ENCODE results near the gene FBL. TPM values are rescaled to one million over a fixed set of nuclear protein-coding genes. Genes with fewer than 3 reads are reported as not detected.
"Not testable (repeated sequence)": the region's sequence is repeated elsewhere in the genome, so short reads cannot be mapped to it uniquely, and the experiment has no call there.

FBL gene
- polyA plus RNA-seq (ENCODE audit: insufficient read length in 12 of 12) = 100 to 1,000 TPM in 11 of 12 donors, not detected in 1; 213 to 300 (median 229) TPM
- long read RNA-seq, donor 1, transcript FBL-201 (9 exons, 1,160 nt) = major isoform, 54 of 118 reads
- long read RNA-seq, donor 1, partial matches to known transcripts = 50 of 118 reads
- long read RNA-seq, donor 1, other reads (novel, unspliced or antisense) = 12 of 118 reads
- long read RNA-seq, donor 2, transcript FBL-201 (9 exons, 1,160 nt) = major isoform, 59 of 113 reads
- long read RNA-seq, donor 2, partial matches to known transcripts = 42 of 113 reads
- long read RNA-seq, donor 2, other reads (novel, unspliced or antisense) = 9 of 113 reads
- long read RNA-seq, donor 3, transcript FBL-201 (9 exons, 1,160 nt) = major isoform, 32 of 39 reads
- long read RNA-seq, donor 3, partial matches to known transcripts = 0 of 39 reads
- long read RNA-seq, donor 3, other reads (novel, unspliced or antisense) = 6 of 39 reads
- long read RNA-seq, donor 4, transcript FBL-201 (9 exons, 1,160 nt) = major isoform, 13 of 24 reads
- long read RNA-seq, donor 4, partial matches to known transcripts = 6 of 24 reads
- long read RNA-seq, donor 4, other reads (novel, unspliced or antisense) = 5 of 24 reads
- long read RNA-seq, donor 5, transcript FBL-201 (9 exons, 1,160 nt) = major isoform, 58 of 115 reads
- long read RNA-seq, donor 5, partial matches to known transcripts = 41 of 115 reads
- long read RNA-seq, donor 5, other reads (novel, unspliced or antisense) = 14 of 115 reads
- long read RNA-seq, donor 6, transcript FBL-201 (9 exons, 1,160 nt) = major isoform, 32 of 48 reads
- long read RNA-seq, donor 6, partial matches to known transcripts = 13 of 48 reads
- long read RNA-seq, donor 6, other reads (novel, unspliced or antisense) = 0 of 48 reads
- long read RNA-seq, donor 7, transcript FBL-201 (9 exons, 1,160 nt) = major isoform, 16 of 25 reads
- long read RNA-seq, donor 7, partial matches to known transcripts = 7 of 25 reads
- long read RNA-seq, donor 7, other reads (novel, unspliced or antisense) = 0 of 25 reads
- long read RNA-seq, donor 8, transcript FBL-201 (9 exons, 1,160 nt) = major isoform, 59 of 79 reads
- long read RNA-seq, donor 8, partial matches to known transcripts = 13 of 79 reads
- long read RNA-seq, donor 8, other reads (novel, unspliced or antisense) = 7 of 79 reads
- long read RNA-seq, donor 9, transcript FBL-201 (9 exons, 1,160 nt) = major isoform, 37 of 80 reads
- long read RNA-seq, donor 9, partial matches to known transcripts = 34 of 80 reads
- long read RNA-seq, donor 9, other reads (novel, unspliced or antisense) = 9 of 80 reads
- long read RNA-seq, donor 10, transcript FBL-201 (9 exons, 1,160 nt) = major isoform, 57 of 65 reads
- long read RNA-seq, donor 10, partial matches to known transcripts = 6 of 65 reads
- long read RNA-seq, donor 10, other reads (novel, unspliced or antisense) = 0 of 65 reads
- long read RNA-seq, donor 11, transcript FBL-201 (9 exons, 1,160 nt) = major isoform, 45 of 83 reads
- long read RNA-seq, donor 11, partial matches to known transcripts = 23 of 83 reads
- long read RNA-seq, donor 11, other reads (novel, unspliced or antisense) = 13 of 83 reads

GRCh38 chr19:39845933-39846677, at the start of gene FBL:
Gene FBL (minus strand): TSS chr19:39846379. CDS start chr19:39846300, 79 bp downstream.
- DNase-seq = peak; percentile 95

DNA sequence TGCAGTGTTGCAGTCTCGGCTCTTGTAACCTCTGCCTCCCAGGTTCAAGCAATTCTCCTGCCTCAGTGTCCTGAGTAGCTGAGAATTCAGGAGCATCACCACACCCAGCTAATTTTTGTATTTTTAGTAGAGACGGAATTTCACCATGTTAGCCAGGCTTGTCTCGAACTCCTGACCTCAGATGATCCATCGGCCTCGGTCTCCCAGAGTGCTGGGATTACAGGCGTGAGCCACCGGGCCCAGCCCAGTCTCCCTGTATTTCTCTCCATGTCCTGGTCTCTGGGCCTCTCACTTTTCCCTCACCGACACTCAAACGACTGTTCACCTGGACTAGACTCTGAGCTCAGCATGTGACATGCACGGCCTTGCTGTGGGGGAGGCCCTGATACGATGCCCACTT, 48.9 kb upstream of the FBL start:
- not testable (repeated sequence) for DNase-seq

DNA sequence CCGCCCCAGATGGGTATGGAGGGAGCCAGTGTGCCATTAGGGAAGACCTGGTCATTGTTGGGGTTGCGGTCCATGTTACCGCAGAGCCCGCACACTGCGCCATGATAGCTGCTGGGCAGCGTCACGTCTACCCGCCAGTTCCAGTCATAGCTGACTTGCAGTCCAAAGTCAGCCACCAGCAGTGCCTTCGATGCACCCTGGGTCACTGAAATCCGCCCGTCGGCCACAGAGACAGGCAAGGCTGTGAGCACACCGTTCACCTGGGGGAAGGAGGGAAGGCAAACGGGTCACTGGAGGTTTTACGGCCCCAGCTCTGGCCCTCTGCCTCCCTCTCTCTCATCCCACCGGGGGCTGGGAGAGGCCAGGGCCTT, 48.0 kb upstream of the FBL start:
- not testable (repeated sequence) for DNase-seq

DNA sequence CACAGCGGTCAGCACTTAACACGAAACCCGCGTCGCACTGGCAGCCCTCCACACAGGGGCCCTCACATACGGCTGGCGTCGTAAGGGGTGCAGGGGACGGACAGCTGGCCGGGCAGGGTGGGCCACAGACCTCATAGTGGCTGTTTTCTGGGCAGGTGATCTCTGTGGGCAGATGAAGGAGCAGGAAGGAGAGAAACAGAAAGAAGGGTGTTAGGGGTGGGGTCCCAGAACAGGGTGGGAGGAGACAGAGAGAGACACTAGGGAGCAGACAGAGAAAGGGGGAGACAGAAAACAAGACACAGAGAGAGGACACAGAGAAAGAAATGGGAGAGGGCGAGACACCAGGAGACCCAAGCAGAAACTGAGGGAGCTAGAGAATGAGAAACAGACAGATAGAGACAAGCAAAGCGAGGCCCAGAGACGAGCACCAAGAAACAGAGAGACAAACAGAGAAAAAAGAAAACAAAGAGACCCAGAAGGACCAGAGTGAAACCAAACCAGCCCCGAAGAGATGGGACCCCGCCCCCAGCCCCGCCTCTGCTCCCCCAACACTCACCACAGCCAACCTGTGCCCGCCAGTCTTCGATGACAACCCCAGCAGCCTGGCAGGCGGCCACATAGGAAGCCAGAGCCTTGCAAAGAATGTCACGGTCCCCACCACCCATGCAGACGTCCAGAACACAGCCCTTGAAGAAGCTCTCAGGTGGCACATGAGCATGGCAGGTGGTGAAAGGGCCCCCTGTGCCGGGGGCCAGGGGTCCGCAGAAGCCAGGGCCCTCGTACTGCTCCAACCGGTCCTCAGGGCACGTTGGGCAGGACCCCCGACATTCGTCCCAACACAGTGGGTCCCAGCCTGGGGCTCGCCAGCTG, 47.4 kb upstream of the FBL start:
- not testable (repeated sequence) for DNase-seq

DNA sequence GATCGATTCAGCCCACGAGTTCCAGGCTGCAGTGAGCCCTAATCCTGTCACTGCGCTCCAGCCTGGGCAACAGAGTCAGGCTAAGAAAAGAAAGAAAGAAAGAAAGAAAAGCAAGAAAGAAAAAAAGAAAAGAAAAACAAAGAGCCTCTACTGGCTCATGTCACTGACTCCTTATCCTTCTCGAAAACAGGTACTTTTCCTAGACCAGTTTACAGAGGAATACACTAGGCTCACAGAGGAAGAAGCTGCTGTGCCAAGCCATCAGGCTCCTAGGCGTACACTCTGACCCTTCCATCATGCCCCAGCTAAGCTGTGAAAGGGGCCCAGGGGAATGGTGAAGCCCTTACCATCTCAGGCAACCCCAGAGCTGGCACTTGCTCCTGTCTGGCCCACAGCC, 46.3 kb upstream of the FBL start:
- DNase-seq = not testable (repeated sequence)

- not testable (repeated sequence) for DNase-seq
These were observed 45.7 kb upstream of the FBL start for GRCh38 chr19:39891660-39892505.

DNA sequence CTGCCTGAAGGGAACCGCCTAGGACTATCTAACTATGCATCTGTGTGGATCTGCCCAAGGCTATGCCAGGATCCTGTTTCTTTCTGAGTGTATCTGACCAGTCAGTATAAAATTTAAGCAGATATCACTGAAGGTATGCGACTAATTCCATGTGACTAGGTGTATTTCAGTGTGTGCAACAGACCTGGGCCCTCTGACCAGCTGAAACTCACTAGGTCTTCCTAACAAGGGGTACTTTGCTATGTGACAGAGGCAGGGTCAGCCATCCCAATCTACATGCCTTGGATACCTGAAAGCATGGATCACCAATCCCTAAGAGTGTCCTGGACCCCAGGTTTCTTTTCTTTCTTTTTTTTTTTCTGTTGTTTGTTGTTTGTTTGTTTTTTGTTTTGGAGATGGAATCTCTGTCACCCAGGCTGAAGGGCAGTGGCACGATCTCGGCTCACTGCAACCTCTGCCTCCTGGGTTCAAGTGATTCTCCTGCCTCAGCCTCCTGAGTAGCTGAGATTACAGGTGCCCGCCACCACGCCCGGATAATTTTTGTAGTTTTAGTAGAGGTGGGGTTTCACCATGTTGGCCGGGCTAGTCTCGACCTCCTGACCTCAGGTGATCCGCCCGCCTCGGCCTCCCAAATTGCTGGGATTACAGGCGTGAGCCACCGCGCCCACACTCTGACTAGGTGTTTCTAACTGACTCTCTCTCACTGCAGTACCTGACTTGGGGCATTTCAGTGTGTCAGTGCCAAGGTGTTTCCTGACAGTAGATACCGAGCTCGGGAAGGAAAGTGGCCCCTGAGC, 44.8 kb upstream of the FBL start:
- DNase-seq = no peak

GRCh38 chr19:39889872-39890754, 43.9 kb upstream of the FBL start:
- DNase-seq = not testable (repeated sequence)

GRCh38 chr19:39887456-39887951, 41.3 kb upstream of the FBL start:
- DNase-seq = not testable (repeated sequence)

GRCh38 chr19:39885821-39886554, 39.8 kb upstream of the FBL start:
- not testable (repeated sequence) for DNase-seq

GRCh38 chr19:39884721-39885120, 38.5 kb upstream of the FBL start:
- not testable (repeated sequence) for DNase-seq

GRCh38 chr19:39882645-39883044, 36.5 kb upstream of the FBL start:
- DNase-seq = not testable (repeated sequence)

DNA sequence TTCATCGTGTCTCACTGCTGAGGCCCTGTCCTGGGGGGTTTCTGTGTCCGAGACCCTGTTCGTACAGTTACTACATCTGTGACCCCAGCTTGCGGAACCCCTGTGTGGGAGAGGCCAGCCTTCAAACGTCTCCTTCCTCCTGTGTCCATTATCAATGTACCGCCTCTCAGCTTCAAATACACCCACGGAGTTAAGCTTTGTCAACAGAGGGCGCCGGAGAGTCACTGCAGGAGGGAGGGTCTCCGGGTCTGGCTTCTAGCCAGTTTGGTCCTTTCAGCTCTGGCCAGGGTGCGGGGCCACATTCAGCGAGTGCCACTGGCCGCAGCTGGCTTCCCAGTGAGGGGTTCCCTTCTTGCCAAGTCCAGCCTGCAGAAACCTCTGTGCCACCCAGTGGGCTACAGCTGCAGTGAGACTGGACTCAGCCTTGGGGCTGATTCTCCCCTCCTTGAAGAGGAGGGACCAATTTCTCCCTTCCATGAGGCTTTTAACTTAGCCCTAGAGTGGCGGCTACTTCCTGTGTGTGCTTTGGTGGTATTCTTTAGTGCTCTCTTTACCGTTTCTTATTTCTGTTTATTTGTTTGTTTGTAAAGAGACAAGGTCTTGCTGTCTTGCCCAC, 35.4 kb upstream of the FBL start:
- not testable (repeated sequence) for DNase-seq

DNA sequence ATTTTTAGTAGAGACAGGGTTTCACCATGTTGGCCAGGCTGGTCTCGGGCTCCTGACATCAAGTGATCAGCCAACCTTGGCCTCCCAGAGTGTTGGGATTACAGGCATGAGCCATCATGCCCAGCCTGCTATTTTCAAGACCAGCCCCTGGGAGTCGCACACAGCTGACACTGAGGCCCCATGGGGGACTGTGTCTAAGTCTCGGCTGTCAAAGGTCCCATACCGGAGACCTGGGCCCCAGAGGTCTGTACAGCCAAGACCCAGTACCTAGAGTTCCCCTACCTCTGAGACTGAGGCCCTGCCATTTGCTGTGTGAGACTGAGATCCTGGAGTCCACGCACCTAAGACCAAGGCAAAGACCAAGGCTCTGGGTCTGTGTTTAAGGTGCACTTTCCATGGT, 34.1 kb upstream of the FBL start:
- not testable (repeated sequence) for DNase-seq

DNA sequence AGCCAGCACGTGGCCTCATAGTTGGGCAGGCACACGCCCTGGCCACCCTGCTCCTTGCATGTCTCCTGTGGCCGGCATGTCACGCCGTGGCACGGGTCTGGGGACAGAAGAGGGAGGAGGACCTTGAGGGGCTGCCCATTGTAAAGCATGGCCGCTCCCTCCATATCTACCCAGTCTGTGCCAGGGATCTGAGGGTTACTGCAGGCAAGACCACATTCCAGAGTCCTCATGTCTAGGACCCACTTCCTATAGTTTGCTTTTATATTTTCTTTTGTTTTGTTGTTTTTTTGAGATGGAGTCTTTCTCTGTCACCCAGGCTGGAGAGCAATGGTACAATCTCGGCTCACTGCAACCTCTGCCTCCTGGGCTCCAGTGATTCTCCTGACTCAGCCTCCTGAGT, 33.6 kb upstream of the FBL start:
- DNase-seq = not testable (repeated sequence)
